GM13977 (cell line): ENCODE measurements around the gene TTC12.

Experiments
- DNase-seq: peaks from one replicate; pipeline ENCODE4 v3.0.0; 2012; ENCODE audit warnings: low spot score
- CTCF ChIP-seq: IDR thresholded peaks from 2 replicates; pipeline ENCODE4 v1.5.1; 2012; ENCODE audit warnings: mild to moderate bottlenecking, control low read depth; ENCODE audit not compliant: insufficient read depth; ENCODE audit errors: extremely low read depth, missing control alignments
- in situ Hi-C: fragments of 300-500 bp; cut with MboI; formaldehyde crosslinking; loops from one replicate; pipeline ENCODE4 v1.12.0; 2022; ENCODE audit warnings: low sequenced_read_pairs, low pct_unique_long_range_greater_than_20kb, mixed read lengths, inconsistent platforms; ENCODE audit not compliant: unreplicated experiment

Gene TTC12

GRCh38 chr11:113314389-113315301, at the start of gene TTC12:
Gene TTC12, plus strand, starts transcription at chr11:113314583. Its CDS starts 1,675 bp downstream, at chr11:113316258.
- peak; percentile 95 for DNase-seq
- in situ Hi-C loops: loop anchor here (25.0 kb wide), 1 partner anchor 473 kb away; the partner anchor contains the start of gene CLDN25
- TF ChIP-seq CTCF: no peak

GRCh38 chr11:113265362-113265761, 49.0 kb upstream of the TTC12 start:
- TF ChIP-seq CTCF: no peak
- DNase-seq: no peak
- in situ Hi-C loops: no loop called here

GRCh38 chr11:113267493-113267892, 46.9 kb upstream of the TTC12 start:
- in situ Hi-C loops: no loop called here
- no peak for DNase-seq

GRCh38 chr11:113269096-113269495, 45.3 kb upstream of the TTC12 start:
- in situ Hi-C loops: no loop called here
- TF ChIP-seq CTCF: no peak
- no peak for DNase-seq

More at GRCh38 chr11:113267493-113267892, 46.9 kb upstream of the TTC12 start:
- TF ChIP-seq CTCF: no peak

- TF ChIP-seq CTCF: no peak
- DNase-seq: no peak
- in situ Hi-C loops: no loop called here
These were observed 44.7 kb upstream of the TTC12 start for GRCh38 chr11:113269636-113270035.

GRCh38 chr11:113270080-113270479, 44.3 kb upstream of the TTC12 start:
- no peak for TF ChIP-seq CTCF
- no peak for DNase-seq
- in situ Hi-C loops: no loop called here
